ENCODE results near the gene CTAGE6.
"Not testable (repeated sequence)": the region's sequence is repeated elsewhere in the genome, so short reads cannot be mapped to it uniquely, and the experiment has no call there.

CTAGE6 gene

GRCh38 chr7:143709895-143710294 is 47.6 kb downstream of the CTAGE6 start:
- not testable (repeated sequence) for DNase-seq (ENCODE audit: low read depth); H3K4me3 ChIP-seq (ENCODE audit: low read depth, low read length)
